Stimulated activated naive CD8-positive, alpha-beta T cell treated with anti-CD3 and anti-CD28 coated beads, Interleukin-15, Interleukin-2, amounts not matched to agents 100 U/mL and 50 U/mL, for 24 hours (primary cell): ENCODE data around the gene NAALAD2.
"Not testable (repeated sequence)": the region's sequence is repeated elsewhere in the genome, so short reads cannot be mapped to it uniquely, and the experiment has no call there.

ENCODE experiments used
- ATAC-seq: fragments of 150-1000 bp; cut with Tn5 transposase; one replicate; pipeline ENCODE4 v1.10.0; 2021
- DNase-seq: peaks from one replicate; pipeline ENCODE4 v3.0.0; 2021

Gene NAALAD2

GRCh38 chr11:90192869-90193582, 58.6 kb downstream of the NAALAD2 start:
- no peak for DNase-seq
- peak; percentile 43 for ATAC-seq

DNA sequence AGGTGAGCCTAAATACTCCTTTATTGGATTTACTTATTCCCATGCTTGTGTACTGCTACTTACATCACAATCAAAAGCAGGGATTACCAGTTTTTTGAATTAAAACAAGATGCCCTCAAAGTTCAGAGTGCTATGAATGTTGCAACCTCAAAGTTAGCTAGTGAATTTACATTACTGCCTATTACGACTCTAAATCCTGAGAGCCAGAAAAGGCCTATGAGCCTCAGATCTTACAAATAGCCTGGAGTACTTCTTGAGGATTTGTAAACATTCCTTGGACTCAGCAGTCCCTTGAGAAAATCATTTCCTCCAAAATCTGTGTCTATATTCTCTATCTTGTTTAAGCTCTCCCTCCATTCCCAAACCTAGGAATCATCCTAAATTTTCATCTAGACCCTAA, 62.9 kb downstream of the NAALAD2 start:
- DNase-seq (no peak), ATAC-seq (no peak)

GRCh38 chr11:90202342-90202741, 67.9 kb downstream of the NAALAD2 start:
- no peak for ATAC-seq
- DNase-seq: no peak

DNA sequence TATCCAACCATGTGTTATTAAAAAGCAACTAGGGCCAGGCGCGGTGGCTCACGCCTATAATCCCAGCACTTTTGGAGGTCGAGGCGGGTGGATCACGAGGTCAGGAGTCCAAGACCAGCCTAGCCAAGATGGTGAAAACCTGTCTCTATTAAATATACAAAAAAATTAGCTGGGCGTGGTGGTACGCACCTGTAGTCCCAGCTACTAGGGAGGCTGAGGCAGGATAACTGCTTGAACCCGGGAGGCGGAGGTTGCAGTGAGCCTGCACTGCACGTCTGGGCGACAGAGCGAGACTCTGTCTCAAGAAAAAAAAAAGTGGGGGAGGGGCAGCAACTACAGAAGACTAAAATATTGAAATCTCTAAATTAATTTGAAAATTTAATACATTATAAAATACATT, 69.9 kb downstream of the NAALAD2 start:
- no peak for DNase-seq
- ATAC-seq: no peak

GRCh38 chr11:90204832-90205646, 70.6 kb downstream of the NAALAD2 start:
- DNase-seq (no peak), ATAC-seq (no peak)

DNA sequence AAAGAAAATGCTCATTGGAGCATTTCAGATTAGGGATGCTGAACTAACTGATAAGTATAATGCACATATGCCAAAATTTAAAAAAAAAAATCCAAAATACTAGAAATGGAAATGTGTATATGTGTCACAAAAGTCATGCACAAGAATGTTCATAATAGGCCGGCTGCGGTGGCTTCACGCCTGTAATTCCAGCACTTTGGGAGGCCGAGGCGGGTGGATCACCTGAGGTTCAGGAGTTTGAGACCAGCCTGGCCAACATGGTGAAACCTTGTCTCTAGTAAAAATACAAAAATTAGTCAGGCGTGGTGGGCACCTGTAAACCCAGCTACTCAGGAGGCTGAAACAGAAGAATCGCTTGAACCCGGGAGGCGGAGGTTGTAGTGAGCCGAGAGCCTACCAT, 73.5 kb downstream of the NAALAD2 start:
- ATAC-seq, DNase-seq: not testable (repeated sequence)

GRCh38 chr11:90208857-90209256, 74.4 kb downstream of the NAALAD2 start:
- ATAC-seq: no peak
- DNase-seq: no peak

DNA sequence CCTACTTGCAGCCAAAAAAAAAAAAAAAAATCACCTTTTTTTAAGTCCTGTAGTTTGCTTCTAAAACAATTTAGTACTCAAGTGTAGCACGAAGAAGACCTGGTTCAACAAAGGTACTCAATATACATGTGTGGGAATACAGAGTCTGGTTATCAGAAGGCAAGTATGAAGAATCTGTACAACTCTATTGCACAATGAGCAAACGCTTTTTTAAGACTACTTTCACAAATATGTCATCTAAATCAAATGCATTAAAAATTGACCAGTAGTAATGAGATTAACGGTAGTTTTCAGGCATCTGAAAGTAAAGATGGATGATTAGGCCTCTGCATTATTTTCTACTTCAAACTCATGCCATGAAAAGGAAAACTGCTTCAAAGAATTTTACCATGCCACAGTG, 78.9 kb downstream of the NAALAD2 start:
- ATAC-seq (no peak), DNase-seq (no peak)

- ATAC-seq: no peak
- DNase-seq: no peak
Measured at GRCh38 chr11:90216611-90217010, 82.1 kb downstream of the NAALAD2 start.

DNA sequence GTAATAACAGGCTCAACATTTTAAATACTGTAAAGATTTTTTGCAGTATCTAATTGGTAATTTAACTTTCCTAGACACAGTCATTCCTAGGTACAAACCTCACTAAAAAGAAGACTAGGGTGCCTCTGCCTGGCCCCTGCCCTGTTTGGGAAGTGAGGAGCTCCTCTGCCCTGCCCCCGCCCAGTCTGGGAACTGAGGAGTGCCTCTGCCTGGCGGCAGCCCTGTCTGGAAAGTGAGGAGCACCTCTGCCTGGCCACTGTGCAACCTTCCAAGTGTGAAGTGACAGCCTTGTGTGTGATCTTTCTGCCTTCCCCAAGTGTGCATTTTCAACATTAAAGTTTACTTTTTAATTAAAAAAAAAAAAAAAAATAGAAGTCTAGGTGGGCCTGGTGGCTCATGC, 84.1 kb downstream of the NAALAD2 start:
- DNase-seq (peak; percentile 19), ATAC-seq (no peak)

DNA sequence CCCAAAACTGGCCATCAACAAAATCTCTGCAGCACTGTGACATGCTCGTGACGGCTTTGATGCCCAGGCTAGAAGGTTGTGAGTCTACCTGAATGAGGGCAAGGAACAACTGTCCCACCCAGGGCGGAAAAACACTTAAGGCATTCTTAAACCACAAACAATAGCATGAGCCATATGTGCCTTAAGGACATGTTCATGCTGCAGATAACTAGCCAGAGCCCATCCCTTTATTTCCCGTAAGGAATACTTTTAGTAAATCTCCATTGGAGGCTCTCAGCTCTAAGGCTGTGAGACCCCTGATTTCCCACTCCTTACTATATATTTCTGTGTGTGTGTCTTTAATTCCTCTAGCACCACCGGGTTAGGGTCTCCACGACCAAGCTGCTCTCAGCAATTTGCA, 85.0 kb downstream of the NAALAD2 start:
- ATAC-seq (no peak), DNase-seq (no peak)

GRCh38 chr11:90220391-90220790, 85.9 kb downstream of the NAALAD2 start:
- ATAC-seq: no peak
- no peak for DNase-seq

GRCh38 chr11:90221803-90222458, 87.5 kb downstream of the NAALAD2 start:
- ATAC-seq (peak; percentile 10), DNase-seq (no peak)

DNA sequence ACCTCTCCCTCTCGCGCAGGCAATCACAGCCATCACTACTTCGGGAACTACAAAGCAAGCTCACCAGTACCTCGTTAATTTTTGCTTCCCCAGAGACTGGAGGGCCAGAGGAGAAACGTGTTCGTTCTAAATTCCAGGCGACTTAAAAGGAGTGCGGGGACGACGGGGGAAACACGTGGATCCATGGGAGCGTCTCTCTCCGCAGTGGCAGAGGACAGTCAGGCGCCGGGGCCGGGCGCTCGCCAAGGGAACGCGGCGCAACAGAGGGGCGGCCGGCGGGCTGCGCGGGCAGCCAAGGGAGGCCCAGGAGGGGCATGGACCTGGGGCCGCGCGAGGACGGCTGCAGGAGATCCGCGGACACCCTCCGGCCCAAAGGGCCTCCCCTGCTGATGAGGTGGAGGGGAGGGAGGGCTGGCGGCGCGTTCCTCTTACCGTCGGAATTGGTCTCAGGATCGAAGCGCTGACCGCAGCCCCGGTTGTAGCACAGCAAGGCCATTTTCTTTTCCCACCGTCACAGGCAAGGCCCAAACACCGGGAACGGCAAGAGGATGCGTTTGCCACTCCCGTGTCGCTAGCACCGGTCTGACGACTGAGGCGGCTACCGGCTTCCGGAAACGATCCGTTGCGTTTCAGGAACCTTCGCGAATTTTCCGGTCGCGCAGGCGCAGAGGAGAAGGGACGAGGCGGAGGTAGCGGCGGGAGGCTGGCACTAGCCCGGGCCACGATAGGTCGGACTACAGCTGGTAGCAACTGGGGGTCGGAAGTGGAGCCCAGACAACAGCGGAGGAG, 88.2 kb downstream of the NAALAD2 start, which contains the start of gene CHORDC1:
TSS of gene CHORDC1 (minus strand) at position 591 of the 789 bp plus-strand sequence. CDS start at position 496, 95 bp downstream.
- peak; percentile 97 for DNase-seq
- ATAC-seq: peak; percentile 96

DNA sequence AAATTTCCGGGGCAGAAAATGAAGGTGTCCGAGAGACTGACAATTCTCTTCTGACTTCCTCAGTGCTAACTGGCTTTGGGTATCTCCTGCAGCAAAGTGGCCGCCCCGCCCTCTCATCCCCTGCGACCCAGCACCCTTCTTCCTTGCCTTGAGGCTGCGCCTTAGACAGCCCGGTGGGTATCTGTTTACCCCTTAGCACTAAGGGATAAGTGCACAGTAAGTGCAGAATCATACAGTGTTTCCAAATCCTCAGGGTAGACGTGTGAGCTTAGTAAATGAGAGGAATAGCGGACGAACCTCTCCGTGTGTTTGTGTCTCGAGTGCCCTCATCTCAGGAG, 88.8 kb downstream of the NAALAD2 start:
- peak; percentile 65 for ATAC-seq
- DNase-seq: no peak

- no peak for ATAC-seq
Measured at GRCh38 chr11:90228056-90228455, 93.6 kb downstream of the NAALAD2 start.

GRCh38 chr11:90229791-90230190, 95.3 kb downstream of the NAALAD2 start:
- DNase-seq: no peak

More at GRCh38 chr11:90228056-90228455, 93.6 kb downstream of the NAALAD2 start:
- no peak for DNase-seq

GRCh38 chr11:90234977-90235376, 100.5 kb downstream of the NAALAD2 start:
- ATAC-seq (no peak), DNase-seq (no peak)

More at GRCh38 chr11:90229791-90230190, 95.3 kb downstream of the NAALAD2 start:
- no peak for ATAC-seq

DNA sequence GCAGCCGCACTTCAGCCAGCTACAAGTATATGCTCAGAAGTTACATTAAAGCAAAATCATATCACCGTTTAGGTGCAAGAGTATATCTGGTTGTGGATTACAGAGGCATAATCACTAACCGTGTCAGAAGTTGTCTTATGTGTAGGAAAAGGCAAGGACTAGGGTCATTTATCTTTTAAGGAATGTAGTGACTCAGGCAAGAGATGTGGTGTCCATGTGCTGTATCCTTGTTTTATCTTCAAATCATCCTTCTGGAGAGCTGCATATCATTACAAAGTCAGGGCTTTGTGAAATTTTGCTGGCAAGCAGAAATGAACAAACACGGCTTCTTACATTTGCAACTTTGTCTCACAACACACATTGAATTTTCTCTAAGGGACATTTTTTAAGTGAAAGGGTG, 101.1 kb downstream of the NAALAD2 start:
- ATAC-seq (no peak), DNase-seq (no peak)

DNA sequence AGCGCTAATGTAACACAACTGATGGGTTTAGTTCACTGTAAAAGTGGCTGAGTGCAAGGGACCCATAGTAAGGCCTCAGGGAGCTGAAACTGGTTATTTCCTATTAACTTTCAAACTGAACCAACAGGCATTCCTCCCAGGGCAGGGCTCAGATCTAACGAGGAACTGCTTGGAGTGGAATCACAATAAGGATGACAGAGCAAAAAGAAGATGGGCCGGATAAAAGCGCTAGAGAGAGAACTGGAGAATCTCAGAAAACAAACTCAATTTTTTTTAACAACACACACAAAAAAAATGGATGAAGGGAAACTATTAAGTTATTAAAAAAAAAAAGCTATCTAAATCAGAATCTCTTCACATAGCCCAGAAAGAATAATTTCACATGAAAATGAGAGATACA, 102.5 kb downstream of the NAALAD2 start:
- ATAC-seq: no peak

DNA sequence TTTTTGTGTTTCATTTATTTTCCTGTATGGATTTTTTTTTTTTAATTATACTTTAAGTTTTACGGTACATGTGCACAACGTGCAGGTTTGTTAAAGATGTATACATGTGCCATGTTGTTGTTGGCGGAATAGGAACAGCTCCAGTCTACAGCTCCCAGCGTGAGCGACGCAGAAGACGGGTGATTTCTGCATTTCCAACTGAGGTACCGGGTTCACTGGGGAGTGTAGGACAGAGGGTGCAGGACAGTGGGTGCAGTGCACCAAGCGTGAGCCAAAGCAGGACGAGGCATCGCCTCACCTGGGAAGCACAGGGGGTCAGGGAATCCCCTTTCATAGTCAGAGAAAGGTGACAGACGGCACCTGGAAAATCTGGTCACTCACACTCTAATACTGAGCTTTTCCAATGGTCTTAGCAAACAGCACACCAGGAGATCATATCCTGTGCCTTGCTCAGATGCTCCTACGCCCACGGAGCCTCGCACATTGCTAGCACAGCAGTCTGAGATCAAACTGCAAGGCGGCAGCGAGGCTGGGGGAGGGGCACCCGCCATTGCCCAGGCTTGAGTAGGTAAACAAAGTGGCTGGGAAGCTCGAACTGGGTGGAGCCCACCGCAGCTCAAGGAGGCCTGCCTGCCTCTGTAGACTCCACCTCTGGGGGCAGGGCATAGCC, 105.6 kb downstream of the NAALAD2 start:
- not testable (repeated sequence) for ATAC-seq

More for the DNA sequence above, 102.5 kb downstream of the NAALAD2 start:
- no peak for DNase-seq

More for the DNA sequence above, 105.6 kb downstream of the NAALAD2 start:
- peak; percentile 23 for DNase-seq
